Cortex of kidney (tissue), 1 donor: ENCODE results near the gene ERVFRD-1.
"Not testable (repeated sequence)": the region's sequence is repeated elsewhere in the genome, so short reads cannot be mapped to it uniquely, and the experiment has no call there.

Experiments used
- DNase-seq: peaks from one replicate; lab custom pipeline; 2025; lab: John Stamatoyannopoulos, UW

ERVFRD-1 gene

DNA sequence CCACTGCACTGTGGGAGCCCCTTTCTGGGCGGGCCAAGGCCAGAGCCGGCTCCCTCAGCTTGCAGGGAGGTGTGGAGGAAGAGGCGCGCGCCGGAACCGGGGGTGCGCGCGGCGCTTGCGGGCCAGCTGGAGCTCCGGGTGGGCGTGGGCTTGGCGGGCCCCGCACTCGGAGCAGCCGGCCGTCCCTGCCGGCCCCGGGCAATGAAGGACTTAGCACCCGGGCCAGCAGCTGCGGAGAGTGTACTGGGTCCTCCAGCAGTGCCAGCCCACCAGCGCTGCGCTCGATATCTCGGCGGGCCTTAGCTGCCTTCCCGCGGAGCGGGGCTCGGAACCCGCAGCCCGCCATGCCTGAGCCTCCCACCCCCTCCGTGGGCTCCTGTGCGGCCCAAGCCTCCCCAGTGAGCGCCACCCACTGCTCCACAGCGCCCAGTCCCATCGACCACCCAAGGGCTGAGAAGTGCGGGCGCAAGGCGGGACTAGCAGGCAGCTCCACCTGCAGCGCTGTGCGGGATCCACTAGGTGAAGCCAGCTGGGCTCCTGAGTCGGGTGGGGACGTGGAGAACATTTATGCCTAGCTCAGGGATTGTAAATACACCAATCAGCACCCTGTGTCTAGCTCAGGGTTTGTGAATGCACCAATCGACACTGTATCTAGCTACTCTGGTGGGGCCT is 24.2 kb downstream of the ERVFRD-1 start:
- not testable (repeated sequence) for DNase-seq

GRCh38 chr6:11085758-11086435 is 25.6 kb downstream of the ERVFRD-1 start:
- DNase-seq = no peak

DNA sequence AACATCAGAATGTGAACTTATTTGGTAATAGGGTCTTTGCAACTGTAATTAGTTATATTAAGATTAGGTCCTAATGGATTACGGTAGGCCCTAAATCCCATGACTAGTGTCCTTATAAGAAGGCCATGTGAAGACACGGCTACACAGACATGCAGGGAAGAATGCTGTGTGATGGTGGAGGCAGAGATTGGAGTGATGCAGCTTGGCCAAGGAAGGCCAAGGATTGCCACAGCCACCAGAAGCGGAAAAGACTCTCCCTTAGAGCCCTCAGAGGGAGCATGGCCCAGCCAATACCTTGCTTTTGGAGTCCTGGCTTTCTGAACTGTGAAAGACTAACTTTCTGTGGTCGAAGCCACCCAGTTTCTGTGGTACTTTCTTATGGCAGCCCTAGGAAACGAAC is 27.6 kb downstream of the ERVFRD-1 start:
- no peak for DNase-seq

GRCh38 chr6:11083491-11083890 is 28.0 kb downstream of the ERVFRD-1 start:
- no peak for DNase-seq

- no peak for DNase-seq
These were observed 31.2 kb downstream of the ERVFRD-1 start for GRCh38 chr6:11080296-11080695.

GRCh38 chr6:11078266-11078665 is 33.3 kb downstream of the ERVFRD-1 start:
- DNase-seq = no peak

DNA sequence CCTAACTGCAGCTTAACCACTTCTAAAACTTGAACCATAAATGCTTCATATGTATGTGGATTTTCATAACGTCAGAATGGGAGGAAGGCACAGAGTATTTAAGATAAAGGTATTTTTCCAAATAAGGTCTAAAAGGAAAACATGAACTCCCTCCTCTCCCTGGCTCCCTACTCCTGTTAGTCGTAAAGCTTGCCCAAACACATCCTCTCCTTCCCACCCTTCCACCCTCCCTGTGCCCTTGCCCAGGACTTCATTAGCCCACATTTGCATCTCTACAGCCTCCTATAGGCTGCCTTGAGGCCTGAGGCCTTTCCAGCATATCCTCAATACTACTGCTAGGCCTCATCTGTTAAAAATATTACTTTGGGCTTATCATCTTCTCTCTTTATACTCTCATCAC is 35.0 kb downstream of the ERVFRD-1 start:
- DNase-seq = no peak

DNA sequence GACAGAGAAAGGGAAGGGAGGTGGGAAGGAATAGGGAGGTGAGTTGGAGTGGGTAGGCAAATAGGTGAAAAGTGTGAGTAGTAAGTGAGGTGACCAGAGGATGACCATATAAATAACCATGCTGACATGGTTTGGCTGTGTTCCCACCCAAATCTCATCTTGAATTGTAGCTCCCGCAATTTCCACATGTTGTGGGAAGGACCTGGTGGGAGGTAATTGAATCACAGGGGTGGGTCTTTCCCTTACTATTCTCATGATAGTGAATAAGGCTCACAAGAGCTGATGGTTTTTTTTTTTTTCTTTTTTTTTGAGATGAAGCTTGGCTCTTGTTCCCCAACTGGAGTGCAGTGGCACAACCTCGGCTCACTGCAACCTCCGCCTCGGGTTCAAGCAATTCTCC is 39.4 kb downstream of the ERVFRD-1 start:
- DNase-seq = no peak

DNA sequence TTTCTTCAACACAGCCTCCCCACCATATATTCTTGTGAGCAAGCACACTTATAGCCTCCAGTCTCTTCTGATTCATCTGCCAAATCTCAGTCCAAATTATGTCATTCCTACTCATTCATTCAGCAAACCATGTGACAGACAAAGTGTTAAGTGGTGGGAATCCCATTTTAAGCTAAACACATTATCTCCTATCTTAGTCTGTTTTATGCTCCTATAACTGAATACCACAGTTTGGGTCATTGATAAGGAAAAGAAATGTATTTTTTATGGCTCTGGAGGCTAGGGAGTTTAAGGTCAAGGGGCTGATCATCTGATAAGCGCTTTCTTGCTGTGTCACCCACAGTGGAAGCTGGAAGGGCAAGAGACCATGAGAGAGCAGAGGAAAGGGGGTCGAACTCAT is 41.8 kb downstream of the ERVFRD-1 start:
- no peak for DNase-seq

- DNase-seq = no peak
These were observed 44.2 kb downstream of the ERVFRD-1 start for GRCh38 chr6:11067348-11067747.

- DNase-seq = no peak
These were observed 44.8 kb downstream of the ERVFRD-1 start for GRCh38 chr6:11066505-11067347.

- no peak for DNase-seq
These were observed 45.9 kb downstream of the ERVFRD-1 start for GRCh38 chr6:11065436-11066202.

- DNase-seq = no peak
These were observed 46.7 kb downstream of the ERVFRD-1 start for GRCh38 chr6:11064836-11065235.

DNA sequence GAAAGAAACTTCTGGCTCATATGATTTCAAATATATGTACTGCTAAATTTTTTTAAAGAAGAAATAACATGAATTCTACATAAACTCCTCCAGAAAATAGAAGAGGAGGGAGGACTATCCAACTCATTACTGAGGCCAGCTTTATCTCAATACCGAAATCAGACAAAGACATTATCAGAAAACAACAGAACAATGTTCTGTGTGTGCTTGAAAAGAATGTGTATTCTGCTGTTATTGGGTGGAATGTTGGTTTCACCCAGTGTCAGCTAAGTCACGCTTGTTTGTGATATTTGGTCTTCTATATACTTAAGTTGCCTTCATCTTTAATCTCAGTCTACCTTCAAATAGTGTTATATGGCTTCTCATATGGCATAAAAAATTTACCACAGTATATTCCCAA is 48.8 kb downstream of the ERVFRD-1 start:
- DNase-seq = no peak

DNA sequence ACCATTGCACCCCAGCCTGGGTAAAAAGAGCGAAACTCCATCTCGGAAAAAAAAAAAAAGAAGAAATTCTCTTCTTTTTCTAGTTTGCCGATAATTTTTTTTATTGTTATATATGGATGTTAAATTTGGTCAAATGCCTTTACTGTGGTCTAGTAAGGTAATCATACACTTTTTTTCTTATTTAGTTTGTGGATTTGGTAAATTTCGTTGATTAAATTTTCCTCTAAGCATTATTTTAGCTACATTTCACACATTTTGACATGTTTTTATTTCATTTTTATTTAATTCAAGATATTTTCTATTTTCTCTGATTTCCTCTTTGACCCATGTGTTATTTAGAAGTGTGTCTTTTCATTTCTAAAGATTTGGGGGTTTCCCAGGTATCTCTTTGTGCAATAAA is 49.4 kb downstream of the ERVFRD-1 start:
- no peak for DNase-seq

GRCh38 chr6:11058406-11058805 is 53.1 kb downstream of the ERVFRD-1 start:
- DNase-seq = no peak

GRCh38 chr6:11056871-11057270 is 54.7 kb downstream of the ERVFRD-1 start:
- no peak for DNase-seq

DNA sequence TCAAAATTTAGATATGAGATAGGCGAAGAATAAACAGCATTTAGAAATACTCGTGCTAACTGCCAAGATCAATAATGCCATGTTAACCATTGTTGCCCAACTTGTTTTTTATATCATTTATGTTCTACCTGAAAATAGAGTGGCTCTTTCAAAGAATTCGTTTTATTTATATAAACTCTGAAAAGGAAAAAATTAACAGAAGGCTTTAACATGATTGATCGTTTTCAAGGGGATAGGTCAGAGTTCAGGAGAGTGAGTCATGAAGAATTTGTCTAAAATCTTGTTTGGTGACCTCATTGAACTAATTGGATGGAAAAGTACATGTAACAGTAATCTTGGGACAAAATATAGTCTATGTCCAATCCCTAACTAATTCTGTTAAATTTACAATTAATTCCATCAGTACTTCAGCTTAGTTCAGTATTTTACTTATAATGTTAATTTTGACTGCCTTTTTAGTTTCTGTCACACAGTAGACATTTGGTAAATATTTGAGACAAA is 56.3 kb downstream of the ERVFRD-1 start:
- no peak for DNase-seq

DNA sequence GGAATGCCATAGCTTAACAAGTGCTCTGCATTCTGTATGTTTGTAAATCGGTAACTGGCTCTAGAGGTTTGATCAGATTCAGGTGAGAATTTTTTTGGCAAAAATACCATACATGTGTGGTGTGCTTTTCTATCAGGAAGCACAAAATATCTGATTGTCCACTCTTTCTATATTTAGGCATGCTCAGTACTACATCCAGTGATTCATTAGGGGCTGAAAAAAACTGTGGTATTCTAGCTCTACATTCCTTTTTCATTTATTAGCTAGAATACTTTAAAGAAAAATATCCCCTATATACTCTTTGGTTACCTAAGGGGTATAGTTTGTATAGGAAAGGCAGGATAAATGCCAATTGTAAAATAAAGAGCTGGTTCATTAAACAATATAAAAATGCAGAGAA is 56.8 kb downstream of the ERVFRD-1 start:
- no peak for DNase-seq

- no peak for DNase-seq
These were observed 58.2 kb downstream of the ERVFRD-1 start for GRCh38 chr6:11053307-11053706.
